Measurements from ENCODE around the gene FERD3L.

GRCh38 chr7:19117091-19117869 is 27.9 kb downstream of the FERD3L start, which contains the start of gene TWIST1:
- TF ChIP-seq POLR2A (IDR thresholded peaks at IDR 0.05): no peak
- peak; percentile 43 for TF ChIP-seq POLR2AphosphoS5 (IDR thresholded peaks at IDR 0.05)
- peak in 1 of 4 experiments; percentile 19 for TF ChIP-seq CTCF (IDR thresholded peaks at IDR 0.05)

Measured in gastroesophageal sphincter (tissue), 3 donors.